ENCODE measurements around the gene ATP6V1E1.

GRCh38 chr22:17542452-17542851 is 86.1 kb downstream of the ATP6V1E1 start:
- TF ChIP-seq EP300 (IDR thresholded peaks at IDR 0.05; ENCODE audit: low read depth in 2 of 2, low read length in 2 of 2) = no peak
- no peak for TF ChIP-seq EP300 (CRISPR knock-in tag; IDR thresholded peaks at IDR 0.05; ENCODE audit: borderline replicate concordance)
- TF ChIP-seq RFX5 (IDR thresholded peaks at IDR 0.05; ENCODE audit: low read depth, low read length) = no peak
- no peak for TF ChIP-seq TCF12 (IDR thresholded peaks at IDR 0.05)
- no peak for TF ChIP-seq TCF12 (CRISPR knock-in tag; IDR thresholded peaks at IDR 0.05)
- TF ChIP-seq SIN3A (IDR thresholded peaks at IDR 0.05; ENCODE audit: borderline replicate concordance, low read depth, low read length) = no peak

All from HepG2 (cell line).